GM12864 (cell line): ENCODE results near the gene LYRM4.

Experiments
- DNase-seq: peaks from one replicate; pipeline ENCODE4 v3.0.0-alpha.2; 2011; ENCODE audit warnings: low read depth
- H3K4me3 ChIP-seq: 2 replicates; pipeline ENCODE4 v1.5.1; 2011; ENCODE audit warnings: mild to moderate bottlenecking, low read depth, low read length, control low read depth
- CTCF ChIP-seq: IDR thresholded peaks from 2 replicates; pipeline ENCODE4 v1.5.1; 2011; ENCODE audit warnings: low read depth, mild to moderate bottlenecking, moderate library complexity, low read length, control low read depth, inconsistent platforms; ENCODE audit errors: missing control alignments

LYRM4 gene

GRCh38 chr6:5164092-5164491, 96.7 kb downstream of the LYRM4 start:
- DNase-seq: no peak
- no peak overlapping the region for H3K4me3 ChIP-seq
- no peak for TF ChIP-seq CTCF

- no peak for DNase-seq
- TF ChIP-seq CTCF: no peak
These were observed 97.5 kb downstream of the LYRM4 start for GRCh38 chr6:5163247-5163646.

GRCh38 chr6:5162355-5162754, 98.4 kb downstream of the LYRM4 start:
- H3K4me3 ChIP-seq: no peak overlapping the region
- DNase-seq: no peak
- no peak for TF ChIP-seq CTCF

More at GRCh38 chr6:5163247-5163646, 97.5 kb downstream of the LYRM4 start:
- H3K4me3 ChIP-seq: no peak overlapping the region

GRCh38 chr6:5160206-5160605, 100.5 kb downstream of the LYRM4 start:
- no peak for TF ChIP-seq CTCF
- no peak overlapping the region for H3K4me3 ChIP-seq
- no peak for DNase-seq

GRCh38 chr6:5159162-5159561, 101.6 kb downstream of the LYRM4 start:
- TF ChIP-seq CTCF: no peak
- DNase-seq: no peak
- no peak overlapping the region for H3K4me3 ChIP-seq

GRCh38 chr6:5158180-5158579, 102.6 kb downstream of the LYRM4 start:
- no peak for DNase-seq
- TF ChIP-seq CTCF: no peak
- no peak overlapping the region for H3K4me3 ChIP-seq

GRCh38 chr6:5157621-5158138, 103.1 kb downstream of the LYRM4 start:
- no peak overlapping the region for H3K4me3 ChIP-seq
- TF ChIP-seq CTCF: no peak
- DNase-seq: no peak
